AG04450 (cell line): ENCODE results near the gene CERS4. TPM values are rescaled to one million over a fixed set of nuclear protein-coding genes. Genes with fewer than 3 reads are reported as not detected.

Experiments used
- CTCF ChIA-PET: fragments of 300-600, 350-600 bp; formaldehyde crosslinking; extraction: SDS; loops from one replicate; lab custom pipeline; 2022; ENCODE audit warnings: antibody characterized with exemption, inconsistent platforms; lab: Charles Lee
- POLR2A ChIA-PET: fragments of 350-600 bp; formaldehyde crosslinking; extraction: SDS; loops from one replicate; lab custom pipeline; 2021; ENCODE audit warnings: antibody characterized with exemption, inconsistent platforms; lab: Yijun Ruan, JAX
- DNase-seq: peaks from one replicate; pipeline ENCODE4 v3.0.0-alpha.2; 2011; ENCODE audit warnings: low read depth, low spot score
- H3K27ac ChIP-seq: one replicate; pipeline ENCODE4 v1.5.1; 2012; ENCODE audit warnings: low read depth, low read length, control low read depth
- H3K27me3 ChIP-seq: one replicate; pipeline ENCODE4 v1.6.0; 2012; ENCODE audit warnings: low read length; ENCODE audit not compliant: control insufficient read depth, insufficient read depth
- H3K4me3 ChIP-seq: 2 replicates; pipeline ENCODE4 v1.5.1; 2011; ENCODE audit warnings: mild to moderate bottlenecking, low read depth, low read length, control low read depth
- H3K9me3 ChIP-seq: 2 replicates; pipeline ENCODE4 v1.5.1; 2012; ENCODE audit warnings: low read length; ENCODE audit not compliant: control insufficient read depth, insufficient read depth
- polyA plus RNA-seq: library from polyadenylated mRNA; depleted of rRNA; stranded (reverse); fragments of >200 nt; gene quantifications from 2 replicates; pipeline ENCODE4 v1.2.3, GENCODE V29; 2011
- TF ChIP-seq, protein P1 (sequence below): IDR thresholded peaks from 2 replicates; pipeline ENCODE4 v1.5.1; 2011; ENCODE audit warnings: low read depth, low read length, control low read depth, inconsistent platforms

The CERS4 gene
- polyA plus RNA-seq, 1 experiment, result 4.7 TPM

DNA sequence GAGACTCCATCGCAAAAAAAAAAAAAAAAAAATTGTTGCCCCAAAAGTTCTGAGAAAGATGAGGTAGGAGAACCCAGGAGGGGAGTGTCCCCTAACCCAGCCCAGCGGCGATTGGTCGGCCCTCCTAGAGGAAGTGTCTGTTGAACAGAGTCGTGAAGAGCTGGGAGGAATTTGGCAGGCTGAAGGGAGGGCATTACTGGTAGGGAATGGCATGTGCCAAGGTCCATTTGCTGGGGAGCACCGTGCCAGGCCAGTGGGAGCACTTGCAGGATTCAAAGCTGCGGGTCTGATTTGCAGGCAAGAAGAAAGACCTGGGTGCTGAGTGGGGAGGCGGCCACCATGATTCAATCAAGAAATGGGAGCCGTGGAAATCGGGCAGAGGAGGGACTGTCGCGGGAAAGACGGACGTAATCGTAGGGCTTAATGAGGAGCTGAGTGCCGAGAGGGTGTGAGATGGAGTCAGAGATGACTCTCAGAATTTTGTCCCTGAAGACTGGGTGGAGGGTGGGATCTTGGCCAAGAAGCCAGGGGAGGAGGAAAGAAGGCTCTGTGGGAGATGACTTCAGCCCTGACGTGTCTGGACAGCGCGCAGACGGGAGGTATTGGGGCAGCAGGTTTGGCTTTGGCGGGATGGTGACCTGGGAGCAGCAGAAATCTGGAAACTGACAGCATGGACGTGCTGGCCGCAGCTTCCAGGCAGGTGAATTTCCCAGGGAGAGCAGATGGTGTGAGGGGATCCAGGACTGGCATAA lies 15.4 kb downstream of the CERS4 start:
- Histone ChIP-seq H3K27ac (no peak overlapping the region), H3K27me3 (peaks cover 3% of the 10 kb centered on the region), H3K4me3 (no peak overlapping the region), H3K9me3 (no peaks in the 10 kb centered on the region)
- ChIA-PET POLR2A (no interaction called here), CTCF (interaction anchor here (0.7 kb wide), 1 partner anchor 35 kb away, joined by 3 read pairs; no protein-coding TSS in a partner anchor)
- DNase-seq, result no peak
- TF ChIP-seq, protein P1, sequence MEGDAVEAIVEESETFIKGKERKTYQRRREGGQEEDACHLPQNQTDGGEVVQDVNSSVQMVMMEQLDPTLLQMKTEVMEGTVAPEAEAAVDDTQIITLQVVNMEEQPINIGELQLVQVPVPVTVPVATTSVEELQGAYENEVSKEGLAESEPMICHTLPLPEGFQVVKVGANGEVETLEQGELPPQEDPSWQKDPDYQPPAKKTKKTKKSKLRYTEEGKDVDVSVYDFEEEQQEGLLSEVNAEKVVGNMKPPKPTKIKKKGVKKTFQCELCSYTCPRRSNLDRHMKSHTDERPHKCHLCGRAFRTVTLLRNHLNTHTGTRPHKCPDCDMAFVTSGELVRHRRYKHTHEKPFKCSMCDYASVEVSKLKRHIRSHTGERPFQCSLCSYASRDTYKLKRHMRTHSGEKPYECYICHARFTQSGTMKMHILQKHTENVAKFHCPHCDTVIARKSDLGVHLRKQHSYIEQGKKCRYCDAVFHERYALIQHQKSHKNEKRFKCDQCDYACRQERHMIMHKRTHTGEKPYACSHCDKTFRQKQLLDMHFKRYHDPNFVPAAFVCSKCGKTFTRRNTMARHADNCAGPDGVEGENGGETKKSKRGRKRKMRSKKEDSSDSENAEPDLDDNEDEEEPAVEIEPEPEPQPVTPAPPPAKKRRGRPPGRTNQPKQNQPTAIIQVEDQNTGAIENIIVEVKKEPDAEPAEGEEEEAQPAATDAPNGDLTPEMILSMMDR, result no peak

DNA sequence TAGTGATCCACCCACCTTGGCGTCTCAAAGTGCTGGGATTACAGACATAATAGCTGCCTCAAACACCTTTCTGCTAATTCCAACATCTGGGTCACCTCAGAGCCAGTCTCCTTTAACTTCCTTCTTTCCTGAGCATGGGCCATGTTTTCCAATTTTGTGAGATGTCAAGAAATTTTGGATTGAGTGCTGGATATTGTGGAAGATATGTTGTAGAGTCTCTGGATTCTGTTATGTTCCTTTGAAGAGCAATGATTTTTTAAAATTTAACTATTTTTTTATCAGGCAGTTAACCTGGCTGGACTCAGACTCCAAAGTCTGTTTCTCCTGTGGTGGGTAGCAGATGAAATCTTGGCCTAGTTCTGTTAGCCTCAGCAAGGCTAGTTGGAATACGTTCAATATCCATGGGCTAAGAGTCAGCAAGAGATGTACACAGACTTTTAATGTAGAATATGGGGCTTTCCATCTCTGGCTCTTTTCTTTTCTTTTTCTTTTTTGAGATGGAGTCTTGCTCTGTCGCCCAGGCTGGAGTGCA lies 22.0 kb downstream of the CERS4 start:
- no peak for DNase-seq
- Histone ChIP-seq H3K4me3 (no peak overlapping the region), H3K27me3 (peaks cover 3% of the 10 kb centered on the region), H3K9me3 (peaks cover 10% of the 10 kb centered on the region), H3K27ac (no peak overlapping the region)
- TF ChIP-seq, protein P1, result no peak
- ChIA-PET CTCF (interaction anchor here (0.7 kb wide), 1 partner anchor 213 kb away, joined by 3 read pairs; no protein-coding TSS in a partner anchor), POLR2A (no interaction called here)

DNA sequence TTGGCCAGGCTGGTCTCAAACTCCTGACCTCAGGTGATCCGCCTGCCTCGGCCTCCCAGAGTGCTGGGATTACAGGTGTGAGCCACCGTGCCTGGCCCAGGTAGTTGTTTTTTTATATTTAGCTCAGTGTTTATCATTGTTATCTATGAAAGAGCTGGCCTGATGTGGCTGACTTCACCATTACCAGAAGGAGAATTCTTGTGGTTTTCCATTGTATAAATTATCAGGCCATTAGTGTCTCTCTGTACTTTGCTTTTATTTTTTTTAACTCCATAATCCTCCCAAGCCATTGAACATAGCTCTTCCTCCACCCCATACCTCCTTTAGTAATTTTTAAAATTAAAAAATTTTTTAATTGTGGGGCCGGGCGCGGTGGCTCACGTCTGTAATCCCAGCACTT lies 24.2 kb downstream of the CERS4 start:
- TF ChIP-seq, protein P1, result no peak
- no peaks in the 10 kb centered on the region for H3K27me3 ChIP-seq
- H3K9me3 ChIP-seq, result peaks cover 10% of the 10 kb centered on the region
- H3K27ac ChIP-seq, result no peak overlapping the region
- no peak for DNase-seq
- H3K4me3 ChIP-seq, result no peak overlapping the region
- ChIA-PET POLR2A (no interaction called here), CTCF (interaction anchor here (0.6 kb wide), 1 partner anchor 238 kb away, joined by 3 read pairs; no protein-coding TSS in a partner anchor)

DNA sequence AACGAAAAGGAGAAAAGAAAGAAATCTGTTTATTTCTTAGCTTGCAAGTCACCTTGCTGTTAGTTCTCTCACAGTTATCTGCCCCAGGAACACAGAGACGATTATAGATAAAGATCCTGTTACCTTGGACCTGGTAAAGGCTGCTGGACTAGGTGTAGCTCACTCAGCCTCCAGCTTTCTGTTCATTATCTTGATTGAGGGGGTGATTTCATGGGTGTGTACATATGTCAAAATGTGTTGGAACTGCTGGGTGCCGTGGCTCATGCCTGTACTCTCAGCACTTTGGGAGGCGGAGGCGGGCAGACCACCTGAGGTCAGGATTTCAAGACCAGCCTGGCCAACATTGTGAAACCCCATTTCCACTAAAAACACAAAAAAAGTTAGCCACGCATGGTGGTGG lies 27.9 kb downstream of the CERS4 start:
- TF ChIP-seq, protein P1, result no peak
- DNase-seq, result no peak
- CTCF ChIA-PET, result interaction anchor here (0.6 to 1.2 kb wide), 2 partner anchors 235 to 293 kb away, joined by 4 to 6 read pairs; partner anchors contain the start of gene TIMM44
- peaks cover 4% of the 10 kb centered on the region; the same call in 1 of the 2 replicates for H3K9me3 ChIP-seq
- peaks cover 5% of the 10 kb centered on the region for H3K27me3 ChIP-seq
- H3K4me3 ChIP-seq, result no peak overlapping the region
- POLR2A ChIA-PET, result no interaction called here
- H3K27ac ChIP-seq, result no peak overlapping the region

DNA sequence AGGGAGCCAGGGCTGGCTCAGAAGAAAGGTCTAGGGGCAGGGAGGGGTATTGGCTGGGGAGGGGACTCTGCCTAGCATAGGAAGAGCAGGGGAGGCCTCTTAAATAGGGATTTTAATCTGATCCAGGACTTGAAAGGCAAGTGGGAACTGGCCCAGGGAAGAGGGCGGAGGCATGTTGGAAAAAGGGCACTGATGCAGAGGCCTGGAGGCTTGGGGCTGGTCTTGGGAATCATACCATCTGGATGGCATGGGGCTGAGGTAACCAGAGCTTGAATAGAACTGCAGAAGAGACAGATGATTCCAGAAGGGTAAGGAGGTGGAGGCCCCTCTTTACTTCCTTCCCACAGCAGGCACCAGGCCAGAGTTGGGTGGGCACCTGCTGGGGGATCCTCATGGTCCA lies 29.1 kb downstream of the CERS4 start:
- TF ChIP-seq, protein P1, result no peak
- Histone ChIP-seq H3K27me3 (peaks cover 5% of the 10 kb centered on the region), H3K4me3 (no peak overlapping the region), H3K9me3 (peaks cover 15% of the 10 kb centered on the region), H3K27ac (no peak overlapping the region)
- ChIA-PET POLR2A (no interaction called here), CTCF (no interaction called here)
- no peak for DNase-seq
